HG02973 (cell line): ENCODE data around the gene CEP97.
A peak's percentile ranks its signal among the peaks of the same experiment; 100 is the strongest.
"Not testable (repeated sequence)": the region's sequence is repeated elsewhere in the genome, so short reads cannot be mapped to it uniquely, and the experiment has no call there.

Experiments used
- ATAC-seq: cut with Tn5 transposase; IDR thresholded peaks from one replicate; pipeline ENCODE4 v1.9.1; 2021; ENCODE audit warnings: moderate library complexity; ENCODE audit not compliant: unreplicated experiment

Gene CEP97

DNA sequence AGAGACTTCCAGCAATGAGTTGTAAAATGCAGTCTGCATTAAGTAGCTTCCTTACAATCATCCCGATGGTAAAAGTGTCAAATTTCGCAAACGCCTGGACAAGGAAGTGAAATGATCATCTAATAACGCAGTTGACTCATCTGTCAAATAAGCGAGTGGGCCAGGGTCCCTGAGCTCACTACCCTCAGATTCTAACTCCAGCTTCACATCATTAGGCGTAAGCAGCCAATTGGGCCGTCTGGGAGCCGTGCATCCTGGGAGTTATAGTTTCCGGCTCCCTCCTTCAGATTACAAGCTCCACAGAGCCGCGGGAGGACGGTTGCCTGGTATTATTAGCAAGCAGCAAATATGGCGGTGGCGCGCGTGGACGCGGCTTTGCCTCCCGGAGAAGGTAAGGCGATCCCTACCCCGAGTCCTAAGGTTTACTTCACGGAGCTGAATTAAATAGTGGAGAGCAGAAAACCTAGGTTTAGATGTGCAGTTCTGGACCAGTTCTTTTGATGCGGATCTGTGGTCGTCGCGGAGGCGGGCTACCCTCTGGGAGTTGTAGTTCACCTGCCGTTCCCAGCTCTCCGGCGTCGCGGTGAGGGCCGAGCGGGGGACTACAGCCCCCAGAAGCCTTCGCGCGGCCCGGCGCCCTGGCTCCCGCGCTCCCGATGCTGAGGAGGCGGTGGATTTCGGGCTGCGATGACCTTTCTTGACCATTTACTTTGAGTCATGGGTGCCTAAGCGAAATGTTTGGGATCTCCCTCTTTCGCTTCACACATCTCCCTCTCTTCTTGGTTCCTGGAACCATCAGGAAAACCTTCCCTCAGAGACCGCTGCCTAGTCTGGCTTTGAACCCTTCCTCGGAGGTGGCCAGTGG is at the start of gene CEP97:
TSS of gene CEP97 (plus strand) at position 286 of the 865 bp plus-strand sequence. CDS start at position 349, 63 bp downstream.
- ATAC-seq = peak; percentile 90

DNA sequence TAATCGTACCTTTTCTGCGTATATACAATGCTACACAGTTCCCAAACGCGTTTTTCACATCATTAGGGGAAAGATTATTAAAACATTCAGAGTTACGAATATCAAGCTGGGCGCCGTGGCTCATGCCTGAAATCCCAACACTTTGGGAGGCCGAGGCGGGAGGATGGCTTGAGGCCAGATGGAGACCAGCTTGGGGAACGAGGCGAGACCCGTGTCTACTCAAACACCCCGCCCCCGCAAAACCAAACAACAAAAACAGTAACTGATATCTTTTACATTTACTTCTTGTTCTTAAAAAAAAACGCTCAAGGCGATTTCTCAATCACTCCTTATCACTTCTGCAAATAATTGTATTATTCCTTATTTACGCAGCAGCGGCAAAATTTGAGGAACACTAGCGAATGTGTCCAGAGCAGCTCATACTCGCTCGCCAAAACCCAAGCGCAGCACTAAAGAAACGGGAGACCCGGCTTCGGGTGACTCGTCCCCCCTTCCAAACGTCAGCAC is 48.7 kb upstream of the CEP97 start:
- ATAC-seq = no peak

DNA sequence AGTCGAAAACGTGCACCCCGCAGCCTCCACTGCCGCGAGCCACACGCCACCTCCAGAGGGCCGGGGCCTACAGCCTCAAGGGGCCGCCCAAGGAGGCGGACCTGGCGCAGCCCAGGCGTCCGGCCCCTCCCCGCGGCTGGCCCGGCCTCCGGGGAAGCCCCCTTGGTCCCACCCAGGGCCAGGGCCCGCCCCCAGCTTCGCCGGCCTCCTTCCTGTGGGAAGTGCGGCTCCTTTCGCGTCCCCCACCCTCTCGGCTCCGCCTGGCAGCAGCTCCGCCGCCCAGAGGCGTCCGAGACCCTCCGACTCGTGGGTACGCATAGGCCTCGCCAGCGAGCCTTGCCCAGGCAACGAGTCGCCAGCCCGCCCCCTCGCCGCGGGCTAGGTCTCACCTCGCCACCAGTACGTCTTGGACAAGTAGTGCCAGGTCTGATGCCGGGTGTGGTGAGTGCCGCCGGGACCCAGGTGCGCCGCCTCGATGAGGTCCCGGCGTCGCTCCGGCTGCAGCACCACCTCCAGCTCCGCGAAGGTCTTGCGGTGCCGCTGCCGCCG is 48.1 kb upstream of the CEP97 start:
- ATAC-seq = peak; percentile 85

DNA sequence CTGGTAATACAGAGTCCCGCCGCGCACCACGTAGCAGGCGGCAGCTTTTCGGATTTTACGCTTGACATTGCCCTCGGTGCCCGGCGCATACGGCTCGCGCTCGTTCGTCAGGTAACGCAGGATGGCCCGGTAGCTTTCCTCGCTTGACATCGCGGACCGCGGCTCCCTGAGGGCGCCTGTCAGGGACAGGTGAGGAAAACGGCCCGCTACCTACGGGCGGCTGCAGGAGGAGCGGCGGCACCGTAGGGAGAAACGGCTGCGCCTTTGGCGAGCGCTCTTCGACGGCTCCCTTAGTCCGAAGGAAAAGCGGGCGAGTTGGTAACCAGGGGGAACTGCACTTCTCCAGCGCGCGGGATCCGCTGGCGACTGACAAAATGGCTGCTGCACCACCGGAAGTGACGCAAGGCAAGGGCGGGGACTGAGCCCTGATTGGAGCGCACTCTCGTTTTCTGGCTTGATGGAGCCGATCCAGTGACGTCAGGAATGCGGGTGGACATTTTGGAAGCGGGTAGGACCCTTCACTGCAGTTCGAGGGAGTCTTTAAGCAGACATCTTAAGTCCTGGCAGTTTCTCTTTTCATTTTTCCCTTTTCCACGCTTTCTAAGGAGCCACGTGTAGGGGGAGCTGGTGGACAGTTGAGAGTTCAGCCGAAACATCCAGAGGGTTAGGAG is 47.5 kb upstream of the CEP97 start, which contains the start of gene ZBTB11:
TSS of gene ZBTB11 (minus strand) at position 368 of the 671 bp plus-strand sequence. CDS start at position 150, 218 bp downstream.
- ATAC-seq = peak; percentile 69

- no peak for ATAC-seq
Measured at GRCh38 chr3:101677436-101678286, 46.8 kb upstream of the CEP97 start.

- ATAC-seq = not testable (repeated sequence)
Measured at GRCh38 chr3:101678837-101679236, 45.6 kb upstream of the CEP97 start.

DNA sequence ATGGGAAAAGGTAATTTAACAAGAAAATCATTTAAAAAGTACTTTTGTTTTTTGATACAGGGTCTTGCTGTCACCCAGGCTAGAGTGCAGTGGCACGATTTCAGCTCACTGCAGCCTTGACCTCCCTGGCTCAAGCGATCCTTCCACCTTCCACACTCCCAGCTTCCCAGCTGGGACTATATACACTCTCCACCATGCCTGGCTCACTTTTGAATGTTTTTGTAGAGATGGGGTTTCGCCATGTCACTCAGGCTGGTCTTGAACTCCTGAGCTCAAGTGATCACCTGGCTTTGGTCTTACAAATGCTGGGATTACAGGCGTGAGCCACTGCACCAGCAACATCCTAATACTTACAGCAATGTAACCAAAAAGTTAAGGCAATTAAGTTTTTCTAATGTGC is 43.9 kb upstream of the CEP97 start:
- ATAC-seq = no peak

DNA sequence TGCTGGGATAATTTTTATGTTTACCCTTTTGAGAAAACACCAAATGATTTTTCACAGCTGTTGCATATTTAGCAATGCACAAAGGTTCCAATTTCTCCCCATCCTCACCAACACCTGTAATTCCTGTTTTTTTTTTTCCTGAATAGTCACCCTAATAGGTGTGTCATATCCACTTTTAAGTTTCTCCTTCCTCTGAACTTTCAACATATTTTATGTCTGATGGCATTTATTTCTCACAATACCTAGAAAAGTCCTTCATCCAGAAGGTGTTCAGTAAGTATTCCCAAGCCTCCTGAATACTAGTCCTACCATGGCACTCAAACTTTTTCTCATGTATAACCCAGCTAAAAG is 39.4 kb upstream of the CEP97 start:
- no peak for ATAC-seq

- no peak for ATAC-seq
Measured at GRCh38 chr3:101685870-101686307, 38.5 kb upstream of the CEP97 start.

DNA sequence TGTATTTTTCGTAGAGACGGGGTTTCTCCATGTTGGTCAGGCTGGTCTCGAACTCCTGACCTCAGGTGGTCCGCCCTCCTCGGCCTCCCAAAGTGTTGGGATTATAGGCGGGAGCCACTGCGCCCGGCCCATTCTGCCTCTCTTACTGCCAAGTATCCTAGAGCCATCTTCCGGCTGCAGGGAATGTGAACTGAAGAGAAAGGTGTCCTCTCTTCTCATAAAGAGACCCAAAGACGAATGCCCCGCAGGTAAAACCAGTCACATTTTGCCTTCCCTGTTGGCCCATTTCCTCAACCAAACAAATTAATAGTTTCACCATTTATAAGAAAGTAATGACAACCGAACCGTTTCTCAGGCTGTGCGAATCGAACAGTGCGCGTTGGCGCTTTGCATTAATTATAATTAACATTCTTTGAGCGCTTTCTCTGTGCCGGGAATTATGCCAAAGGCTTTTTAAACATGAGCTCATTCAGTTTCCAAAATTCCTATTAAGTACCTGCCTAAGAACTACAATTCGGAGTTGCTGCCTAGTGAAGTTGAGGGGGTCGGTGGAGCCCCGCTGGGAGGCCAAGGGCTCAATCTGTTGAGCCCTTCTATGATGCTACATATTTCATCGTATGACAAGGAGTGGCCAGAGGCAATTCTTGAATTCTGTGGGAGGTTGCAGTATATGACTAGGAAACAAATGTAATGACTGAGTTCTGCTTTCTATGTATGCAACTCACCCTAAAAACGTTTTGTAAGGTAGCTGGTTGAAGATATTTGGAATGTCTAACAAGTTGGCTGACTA is 37.1 kb upstream of the CEP97 start:
- no peak for ATAC-seq

DNA sequence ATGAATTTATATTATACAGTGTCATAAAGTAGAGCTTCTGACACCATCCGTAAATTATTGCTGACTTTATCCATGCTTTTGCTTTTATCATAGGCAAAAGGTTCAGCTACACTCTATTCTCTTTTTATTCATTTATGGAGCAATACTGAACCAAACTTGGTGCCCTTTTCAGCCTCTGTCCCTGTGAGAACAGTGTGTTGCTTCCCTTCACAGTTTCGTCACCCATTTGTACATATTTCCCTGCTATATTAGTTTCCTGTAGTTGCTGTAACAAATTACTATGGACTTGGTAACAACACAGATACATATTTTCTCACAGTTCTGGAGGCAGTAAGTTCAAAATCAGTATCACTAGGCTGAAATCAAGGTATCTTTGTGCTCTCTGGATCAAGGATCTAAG is 35.1 kb upstream of the CEP97 start:
- ATAC-seq = no peak

DNA sequence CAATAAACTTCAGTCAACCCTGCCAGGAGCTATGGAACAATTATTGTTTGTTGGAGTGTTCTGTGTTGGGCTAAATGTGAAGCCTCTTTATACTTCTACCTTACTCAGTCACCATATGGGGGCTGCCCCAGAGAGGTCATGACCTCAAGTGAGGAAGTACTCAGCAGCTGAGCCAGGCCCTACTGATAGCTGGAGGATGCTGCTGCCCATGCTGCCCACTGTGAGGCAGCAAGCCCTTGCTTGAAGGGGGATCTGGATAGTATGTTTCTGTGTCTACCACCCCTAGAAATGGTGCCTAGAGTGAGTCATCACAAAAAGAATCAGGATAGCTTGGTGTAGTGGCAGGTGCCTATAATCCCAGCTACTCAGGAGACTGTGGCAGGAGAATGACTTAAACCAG is 33.4 kb upstream of the CEP97 start:
- ATAC-seq = peak; percentile 41

GRCh38 chr3:101691685-101692671 is 32.4 kb upstream of the CEP97 start:
- not testable (repeated sequence) for ATAC-seq

DNA sequence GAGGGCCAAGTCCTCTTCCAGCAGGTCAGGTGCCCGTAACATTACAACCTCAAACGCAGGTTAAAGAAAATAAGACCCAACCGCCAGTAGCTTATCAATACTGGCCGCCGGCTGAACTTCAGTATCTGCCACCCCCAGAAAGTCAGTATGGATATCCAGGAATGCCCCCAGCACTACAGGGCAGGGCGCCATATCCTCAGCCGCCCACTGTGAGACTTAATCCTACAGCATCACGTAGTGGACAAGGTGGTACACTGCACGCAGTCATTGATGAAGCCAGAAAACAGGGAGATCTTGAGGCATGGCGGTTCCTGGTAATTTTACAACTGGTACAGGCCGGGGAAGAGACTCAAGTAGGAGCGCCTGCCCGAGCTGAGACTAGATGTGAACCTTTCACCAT is 30.9 kb upstream of the CEP97 start:
- ATAC-seq = peak; percentile 79

DNA sequence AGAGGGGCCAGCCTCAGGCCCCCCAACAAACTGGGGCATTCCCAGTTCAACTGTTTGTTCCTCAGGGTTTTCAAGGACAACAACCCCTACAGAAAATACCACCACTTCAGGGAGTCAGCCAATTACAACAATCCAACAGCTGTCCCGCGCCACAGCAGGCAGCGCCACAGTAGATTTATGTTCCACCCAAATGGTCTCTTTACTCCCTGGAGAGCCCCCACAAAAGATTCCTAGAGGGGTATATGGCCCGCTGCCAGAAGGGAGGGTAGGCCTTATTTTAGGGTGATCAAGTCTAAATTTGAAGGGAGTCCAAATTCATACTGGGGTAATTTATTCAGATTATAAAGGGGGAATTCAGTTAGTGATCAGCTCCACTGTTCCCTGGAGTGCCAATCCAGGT is 29.6 kb upstream of the CEP97 start:
- ATAC-seq = not testable (repeated sequence)

DNA sequence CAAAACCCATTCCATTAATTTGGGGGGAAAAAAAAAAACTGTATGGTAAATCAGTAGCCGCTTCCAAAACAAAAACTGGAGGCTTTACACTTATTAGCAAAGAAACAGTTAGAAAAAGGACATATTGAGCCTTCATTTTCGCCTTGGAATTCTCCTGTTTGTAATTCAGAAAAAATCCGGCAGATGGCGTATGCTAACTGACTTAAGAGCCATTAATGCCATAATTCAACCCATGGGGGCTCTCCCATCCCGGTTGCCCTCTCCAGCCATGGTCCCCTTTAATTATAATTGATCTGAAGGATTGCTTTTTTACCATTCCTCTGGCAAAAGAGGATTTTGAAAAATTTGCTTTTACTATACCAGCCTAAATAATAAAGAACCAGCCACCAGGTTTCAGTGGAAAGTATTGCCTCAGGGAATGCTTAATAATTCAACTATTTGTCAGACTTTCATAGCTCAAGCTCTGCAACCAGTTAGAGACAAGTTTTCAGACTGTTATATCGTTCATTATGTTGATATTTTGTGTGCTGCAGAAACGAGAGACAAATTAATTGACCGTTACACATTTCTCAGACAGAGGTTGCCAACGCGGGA is 28.5 kb upstream of the CEP97 start:
- no peak for ATAC-seq

DNA sequence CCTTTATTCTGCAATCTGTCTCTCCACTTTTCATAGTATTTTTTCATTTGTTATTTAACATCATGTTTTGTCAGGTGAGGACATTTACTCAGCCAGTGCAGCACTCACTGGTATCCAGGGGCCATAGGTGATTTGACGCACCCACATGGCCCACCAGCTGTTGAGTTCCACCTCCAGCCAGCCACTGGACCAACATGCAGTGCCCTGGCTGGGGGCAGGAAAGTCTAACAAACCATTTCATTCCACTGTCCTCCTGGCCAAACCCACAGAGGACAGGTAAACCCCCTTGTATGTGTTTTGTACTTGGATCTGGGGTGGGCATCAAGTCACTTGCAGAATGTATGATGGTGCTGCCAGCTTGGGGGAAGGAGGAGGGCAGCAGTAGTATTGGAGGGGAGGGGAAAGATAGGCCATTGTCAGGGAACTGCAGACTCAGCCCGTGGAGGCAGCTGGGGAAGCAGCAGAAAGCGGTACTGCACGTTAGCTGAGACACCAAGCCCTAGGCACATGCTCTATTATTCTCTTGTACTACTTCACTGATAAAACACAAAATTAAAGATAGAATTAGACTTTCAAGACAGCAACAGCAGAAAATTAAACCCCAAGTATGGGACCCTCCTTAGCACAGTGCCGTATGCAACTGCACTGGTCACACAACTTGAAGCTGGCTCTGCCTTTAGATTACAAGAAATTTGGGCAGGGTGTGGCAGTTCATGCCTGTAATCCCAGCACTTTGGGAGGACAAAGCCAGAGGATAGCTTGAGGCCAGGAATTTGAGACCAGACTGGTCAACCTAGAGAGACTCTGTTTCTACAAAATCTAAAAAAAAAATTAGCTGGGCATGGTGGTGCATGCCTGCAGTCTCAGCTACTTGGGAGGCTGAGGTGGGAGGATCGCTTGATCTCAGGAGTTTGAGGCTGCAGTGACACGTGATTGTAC is 22.4 kb upstream of the CEP97 start:
- ATAC-seq = no peak
